SU-DHL-6 (cell line): ENCODE results near the gene SPATC1L.
"Not testable (repeated sequence)": the region's sequence is repeated elsewhere in the genome, so short reads cannot be mapped to it uniquely, and the experiment has no call there.

Source experiments
- H2AFZ ChIP-seq: fragments of 200-600 bp; sonication (generic); 2 replicates; pipeline ENCODE4 v1.6.1; 2014; ENCODE audit warnings: low read depth, mild to moderate bottlenecking, moderate library complexity, mixed read lengths, antibody characterized with exemption, low read length; ENCODE audit not compliant: severe bottlenecking
- H3F3A ChIP-seq: fragments of 200-600 bp; shearing (Covaris generic); 2 replicates; pipeline ENCODE4 v1.6.0; 2016; ENCODE audit warnings: antibody characterized with exemption, mild to moderate bottlenecking; ENCODE audit not compliant: insufficient read depth
- H3K27ac ChIP-seq: fragments of 200-600 bp; sonication (generic); 2 replicates; pipeline ENCODE4 v1.5.1; 2016; ENCODE audit warnings: low read depth, mild to moderate bottlenecking, low read length, moderate library complexity, mixed read lengths
- H3K27me3 ChIP-seq: fragments of 200-600 bp; sonication (generic), shearing (Covaris generic); 2 replicates; pipeline ENCODE4 v1.6.0; 2014; ENCODE audit warnings: mild to moderate bottlenecking, low read length
- H3K36me3 ChIP-seq: fragments of 200-600 bp; sonication (generic); 2 replicates; pipeline ENCODE4 v1.6.1; 2014; ENCODE audit warnings: mild to moderate bottlenecking, low read length, mixed read lengths
- H3K4me2 ChIP-seq: fragments of 300-600, 200-600 bp; shearing (Covaris generic), sonication (generic); 2 replicates; pipeline ENCODE4 v1.6.0; 2014; ENCODE audit warnings: low read length, low read depth, mild to moderate bottlenecking; ENCODE audit not compliant: poor library complexity, severe bottlenecking
- H3K4me3 ChIP-seq: fragments of 200-600 bp; sonication (generic); 2 replicates; pipeline ENCODE4 v1.5.1; 2014; ENCODE audit warnings: antibody characterized with exemption, low read length, mild to moderate bottlenecking, mixed read lengths; ENCODE audit not compliant: insufficient read depth, poor library complexity, severe bottlenecking
- H3K79me2 ChIP-seq: fragments of 200-600 bp; sonication (generic); 2 replicates; pipeline ENCODE4 v1.6.1; 2014; ENCODE audit warnings: mild to moderate bottlenecking, low read length, moderate library complexity; ENCODE audit not compliant: insufficient read depth
- H3K9ac ChIP-seq: fragments of 200-600 bp; sonication (generic); 2 replicates; pipeline ENCODE4 v1.7.0; 2014; ENCODE audit warnings: mild to moderate bottlenecking, low read length
- H3K9me2 ChIP-seq: fragments of 200-600 bp; sonication (generic); replicated peaks from 2 replicates; pipeline ENCODE4 v1.6.1; 2014; ENCODE audit warnings: low read length; ENCODE audit not compliant: insufficient read depth
- H3K9me3 ChIP-seq: fragments of 200-600 bp; sonication (generic); 2 replicates; pipeline ENCODE4 v1.6.1; 2014; ENCODE audit warnings: low read length, mixed read lengths; ENCODE audit not compliant: insufficient read depth
- H4K20me1 ChIP-seq: fragments of 200-600 bp; sonication (generic); 2 replicates; pipeline ENCODE4 v1.6.1; 2014; ENCODE audit warnings: low read depth, mild to moderate bottlenecking, antibody characterized with exemption, low read length, moderate library complexity, mixed read lengths
- EZH2phosphoT487 ChIP-seq: fragments of 200-600 bp; sonication (generic), shearing (Covaris generic); conservative IDR thresholded peaks from 2 replicates; pipeline ENCODE4 v1.6.1; 2018; ENCODE audit warnings: mild to moderate bottlenecking, antibody characterized with exemption, low read length, moderate library complexity, mixed read lengths
- TF ChIP-seq, protein P1 (sequence below): fragments of 200-600 bp; sonication (generic); IDR thresholded peaks from one replicate; pipeline ENCODE4 v1.5.1; 2017; ENCODE audit warnings: antibody characterized with exemption, mild to moderate bottlenecking, low read length, moderate library complexity; ENCODE audit not compliant: insufficient read depth, poor library complexity, severe bottlenecking

The SPATC1L gene

DNA sequence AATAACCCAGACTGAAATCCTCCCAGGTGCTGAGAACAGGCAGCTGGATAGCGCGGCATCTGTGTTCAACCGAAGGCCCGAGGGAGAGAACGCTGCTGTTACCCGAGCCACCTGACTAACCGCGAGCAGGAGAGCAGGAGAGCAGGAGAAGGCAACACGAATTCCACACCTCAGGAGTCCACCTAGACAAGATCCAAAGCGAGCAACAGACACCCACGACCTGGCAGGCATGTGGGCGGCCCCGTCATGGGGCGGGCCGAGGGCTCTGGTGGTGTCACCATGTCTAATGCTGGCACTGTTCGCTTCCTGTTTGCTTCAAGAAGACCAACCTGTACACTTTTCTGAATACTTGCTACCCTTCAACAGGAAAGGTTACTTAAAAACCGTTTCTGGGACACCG is 20.9 kb upstream of the SPATC1L start:
- Histone ChIP-seq H3K9me2 (no peaks in the 10 kb centered on the region), H3K4me3 (no peak overlapping the region), H3F3A (no peaks in the 10 kb centered on the region), H3K36me3 (peaks cover 7% of the 10 kb centered on the region), H3K9me3 (no peaks in the 10 kb centered on the region), H4K20me1 (no peaks in the 10 kb centered on the region), H3K9ac (no peak overlapping the region), H3K27ac (no peak overlapping the region), H3K79me2 (no peaks in the 10 kb centered on the region), H3K4me2 (no peak overlapping the region), H2AFZ (no peak overlapping the region), H3K27me3 (no peaks in the 10 kb centered on the region)
- no peak for TF ChIP-seq EZH2phosphoT487
- TF ChIP-seq, protein P1, sequence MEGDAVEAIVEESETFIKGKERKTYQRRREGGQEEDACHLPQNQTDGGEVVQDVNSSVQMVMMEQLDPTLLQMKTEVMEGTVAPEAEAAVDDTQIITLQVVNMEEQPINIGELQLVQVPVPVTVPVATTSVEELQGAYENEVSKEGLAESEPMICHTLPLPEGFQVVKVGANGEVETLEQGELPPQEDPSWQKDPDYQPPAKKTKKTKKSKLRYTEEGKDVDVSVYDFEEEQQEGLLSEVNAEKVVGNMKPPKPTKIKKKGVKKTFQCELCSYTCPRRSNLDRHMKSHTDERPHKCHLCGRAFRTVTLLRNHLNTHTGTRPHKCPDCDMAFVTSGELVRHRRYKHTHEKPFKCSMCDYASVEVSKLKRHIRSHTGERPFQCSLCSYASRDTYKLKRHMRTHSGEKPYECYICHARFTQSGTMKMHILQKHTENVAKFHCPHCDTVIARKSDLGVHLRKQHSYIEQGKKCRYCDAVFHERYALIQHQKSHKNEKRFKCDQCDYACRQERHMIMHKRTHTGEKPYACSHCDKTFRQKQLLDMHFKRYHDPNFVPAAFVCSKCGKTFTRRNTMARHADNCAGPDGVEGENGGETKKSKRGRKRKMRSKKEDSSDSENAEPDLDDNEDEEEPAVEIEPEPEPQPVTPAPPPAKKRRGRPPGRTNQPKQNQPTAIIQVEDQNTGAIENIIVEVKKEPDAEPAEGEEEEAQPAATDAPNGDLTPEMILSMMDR, result no peak

DNA sequence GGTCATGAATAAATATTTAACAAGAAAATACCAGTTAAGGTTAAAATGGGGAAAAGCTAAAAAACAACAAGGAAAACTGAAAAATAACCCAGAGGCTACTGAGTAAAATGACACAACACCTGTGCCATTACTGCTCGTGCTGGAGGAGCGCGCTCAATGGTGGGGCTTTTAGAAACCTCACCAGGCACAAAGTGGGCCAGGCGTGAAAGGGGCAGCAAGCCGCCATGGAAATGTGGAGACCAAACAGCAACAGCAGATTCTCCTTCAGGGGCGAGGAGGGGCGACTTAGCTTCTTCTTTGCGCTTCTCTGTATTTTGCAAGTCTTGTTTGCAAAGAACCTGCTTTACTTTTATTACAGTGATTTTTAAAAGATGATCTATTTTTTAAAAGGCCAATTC is 18.9 kb upstream of the SPATC1L start:
- Histone ChIP-seq H3K27me3 (no peaks in the 10 kb centered on the region), H3K9me3 (no peaks in the 10 kb centered on the region), H3F3A (no peaks in the 10 kb centered on the region), H4K20me1 (no peaks in the 10 kb centered on the region), H3K4me2 (no peak overlapping the region), H3K9me2 (no peaks in the 10 kb centered on the region), H2AFZ (no peak overlapping the region), H3K9ac (no peak overlapping the region), H3K27ac (no peak overlapping the region), H3K79me2 (no peaks in the 10 kb centered on the region), H3K36me3 (peaks cover 16% of the 10 kb centered on the region), H3K4me3 (no peak overlapping the region)
- no peak for TF ChIP-seq EZH2phosphoT487
- TF ChIP-seq, protein P1, result no peak

DNA sequence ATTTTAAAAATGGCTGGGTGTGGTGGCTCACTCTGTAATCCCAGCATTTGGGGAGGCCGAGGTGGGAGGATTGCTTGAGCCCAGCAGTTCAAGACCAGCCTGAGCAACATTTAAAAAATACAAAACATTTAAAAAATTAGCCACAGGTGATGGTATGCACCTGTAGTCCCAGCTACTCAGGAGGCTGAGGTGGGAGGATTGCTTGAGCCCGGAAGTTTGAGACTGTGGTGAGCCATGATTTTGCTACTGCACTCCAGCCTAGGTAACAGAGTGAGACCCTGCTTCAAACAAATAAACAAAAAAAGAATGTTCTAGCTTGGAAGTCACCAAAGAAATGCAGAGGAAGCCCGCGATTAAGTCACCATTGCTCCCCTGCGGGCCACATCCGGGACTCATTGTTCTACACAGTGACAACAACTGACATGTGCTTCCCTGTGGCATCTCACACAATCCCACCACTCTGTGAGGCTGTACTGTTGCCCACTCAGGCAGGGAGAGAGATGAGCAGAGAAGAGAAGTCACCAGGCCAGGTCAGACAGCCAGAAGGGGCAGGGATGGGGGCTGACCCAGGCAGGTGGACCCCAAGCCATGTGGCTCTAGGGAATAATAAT is 18.4 kb upstream of the SPATC1L start:
- no peak overlapping the region for H3K9ac ChIP-seq
- no peaks in the 10 kb centered on the region for H3K9me2 ChIP-seq
- no peak overlapping the region for H2AFZ ChIP-seq
- H3K79me2 ChIP-seq, result no peaks in the 10 kb centered on the region
- H3K27ac ChIP-seq, result no peak overlapping the region
- H3F3A ChIP-seq, result no peaks in the 10 kb centered on the region
- no peaks in the 10 kb centered on the region for H3K9me3 ChIP-seq
- no peak for TF ChIP-seq EZH2phosphoT487
- TF ChIP-seq, protein P1, result no peak
- no peak overlapping the region for H3K4me3 ChIP-seq
- peaks cover 16% of the 10 kb centered on the region for H3K36me3 ChIP-seq
- no peaks in the 10 kb centered on the region for H3K27me3 ChIP-seq
- no peak overlapping the region for H3K4me2 ChIP-seq
- no peaks in the 10 kb centered on the region for H4K20me1 ChIP-seq

DNA sequence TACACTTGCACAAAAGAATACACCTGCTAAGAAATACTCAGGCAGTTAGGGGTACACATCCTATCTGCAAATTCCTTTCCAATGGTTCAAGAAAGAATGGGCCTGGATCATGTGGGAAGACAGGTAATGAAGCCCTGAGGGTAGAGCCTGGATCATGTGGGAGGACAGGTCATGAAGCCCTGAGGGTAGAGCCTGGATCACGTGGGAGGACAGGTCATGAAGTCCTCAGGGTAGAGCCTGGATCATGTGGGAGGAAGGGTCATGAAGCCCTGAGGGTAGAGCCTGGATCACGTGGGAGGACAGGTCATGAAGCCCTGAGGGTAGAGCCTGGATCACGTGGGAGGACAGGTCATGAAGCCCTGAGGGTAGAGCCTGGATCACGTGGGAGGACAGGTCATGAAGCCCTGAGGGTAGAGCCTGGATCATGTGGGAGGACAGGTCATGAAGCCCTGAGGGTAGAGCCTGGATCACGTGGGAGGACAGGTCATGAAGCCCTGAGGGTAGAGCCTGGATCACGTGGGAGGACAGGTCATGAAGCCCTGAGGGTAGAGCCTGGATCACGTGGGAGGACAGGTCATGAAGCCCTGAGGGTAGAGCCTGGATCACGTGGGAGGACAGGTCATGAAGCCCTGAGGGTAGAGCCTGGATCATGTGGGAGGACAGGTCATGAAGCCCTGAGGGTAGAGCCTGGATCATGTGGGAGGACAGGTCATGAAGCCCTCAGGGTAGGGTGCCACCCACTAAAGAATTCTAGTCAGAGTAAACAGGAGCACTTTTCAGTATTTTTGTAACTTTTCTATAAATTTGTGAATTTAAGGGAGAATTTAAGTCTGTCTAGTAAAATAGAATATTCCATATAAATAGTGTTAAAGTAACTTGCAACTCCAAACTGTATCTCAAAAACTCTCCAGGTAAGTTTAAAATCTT is 16.9 kb upstream of the SPATC1L start:
- not testable (repeated sequence) for H3K27ac ChIP-seq, H3K79me2 ChIP-seq, H4K20me1 ChIP-seq, H3F3A ChIP-seq, H3K27me3 ChIP-seq, H3K4me2 ChIP-seq, H3K9me2 ChIP-seq, H3K9me3 ChIP-seq, H3K9ac ChIP-seq, H2AFZ ChIP-seq, H3K4me3 ChIP-seq
- H3K36me3 ChIP-seq, result peaks cover 20% of the 10 kb centered on the region
